Right atrium auricular region (tissue), 2 donors: ENCODE measurements around the gene SKAP1. TPM values are rescaled to one million over a fixed set of nuclear protein-coding genes. Genes with fewer than 3 reads are reported as not detected.

Experiments
- DNase-seq: peaks from one replicate; pipeline ENCODE4 v3.0.0-alpha.2; 2019; ENCODE audit warnings: low spot score
- H3K27ac ChIP-seq, 2 donors: fragments of 200-600 bp; sonication (generic); 1 replicate in 1 of 2; 2 replicates in 1 of 2; pipeline ENCODE4 v1.5.1; 2016 to 2019
- H3K27me3 ChIP-seq, 2 donors: fragments of 200-600 bp; sonication (generic); one replicate each; pipeline versions ENCODE4 v1.5.1 to v1.6.0; 2017 to 2019
- H3K36me3 ChIP-seq: fragments of 200-600 bp; sonication (generic); one replicate; pipeline ENCODE4 v1.5.1; 2016
- H3K4me1 ChIP-seq, 2 donors: fragments of 200-600 bp; sonication (generic); one replicate each; pipeline versions ENCODE4 v1.5.1 to v1.6.0; 2017 to 2019
- H3K4me3 ChIP-seq, 2 donors: fragments of 200-600 bp; sonication (generic); 1 replicate in 1 of 2; 2 replicates in 1 of 2; pipeline ENCODE4 v1.5.1; 2017 to 2019; ENCODE audit warnings: mild to moderate bottlenecking in 1 of 2, moderate library complexity in 1 of 2
- H3K9me3 ChIP-seq, 2 donors: fragments of 200-600 bp; sonication (generic); one replicate each; pipeline ENCODE4 v1.5.1; 2019
- total RNA-seq, 2 donors: library from RNA; depleted of rRNA; stranded (reverse); fragments of >200 nt; gene quantifications; one replicate each; pipeline ENCODE4 v1.1.0, GENCODE V29; 2016
- TF ChIP-seq, protein P1 (sequence below), 2 donors: fragments of 200-600 bp; sonication (generic); IDR thresholded peaks; one replicate each; pipeline ENCODE4 v1.5.1; 2019; ENCODE audit warnings: antibody characterized with exemption in 2 of 2

SKAP1 gene
- total RNA-seq, 2 donors from 2014 or later: not detected

DNA sequence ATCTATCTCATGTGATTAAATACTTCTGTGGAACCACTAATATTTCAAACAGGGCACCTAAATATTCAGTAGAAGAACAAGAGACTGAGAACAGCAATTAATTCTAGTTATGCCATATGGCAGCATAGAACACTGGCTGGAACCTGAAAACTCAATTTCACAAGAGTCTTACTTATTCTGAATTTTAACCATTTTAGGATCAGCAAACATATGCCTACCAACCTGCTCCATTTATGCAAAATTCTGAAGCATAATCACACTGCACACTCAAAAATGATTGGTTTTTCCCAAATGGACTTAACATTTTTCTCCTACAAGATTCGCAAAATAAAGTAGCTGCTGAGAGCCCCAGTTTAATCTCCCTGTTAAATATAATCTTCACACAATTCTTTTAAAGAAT lies 43.2 kb downstream of the SKAP1 start:
- no peaks in the 10 kb centered on the region for H3K9me3 ChIP-seq
- no peak overlapping the region for H3K27ac ChIP-seq
- no peaks in the 10 kb centered on the region for H3K4me1 ChIP-seq
- H3K4me3 ChIP-seq: no peak overlapping the region
- DNase-seq: no peak
- TF ChIP-seq, protein P1, sequence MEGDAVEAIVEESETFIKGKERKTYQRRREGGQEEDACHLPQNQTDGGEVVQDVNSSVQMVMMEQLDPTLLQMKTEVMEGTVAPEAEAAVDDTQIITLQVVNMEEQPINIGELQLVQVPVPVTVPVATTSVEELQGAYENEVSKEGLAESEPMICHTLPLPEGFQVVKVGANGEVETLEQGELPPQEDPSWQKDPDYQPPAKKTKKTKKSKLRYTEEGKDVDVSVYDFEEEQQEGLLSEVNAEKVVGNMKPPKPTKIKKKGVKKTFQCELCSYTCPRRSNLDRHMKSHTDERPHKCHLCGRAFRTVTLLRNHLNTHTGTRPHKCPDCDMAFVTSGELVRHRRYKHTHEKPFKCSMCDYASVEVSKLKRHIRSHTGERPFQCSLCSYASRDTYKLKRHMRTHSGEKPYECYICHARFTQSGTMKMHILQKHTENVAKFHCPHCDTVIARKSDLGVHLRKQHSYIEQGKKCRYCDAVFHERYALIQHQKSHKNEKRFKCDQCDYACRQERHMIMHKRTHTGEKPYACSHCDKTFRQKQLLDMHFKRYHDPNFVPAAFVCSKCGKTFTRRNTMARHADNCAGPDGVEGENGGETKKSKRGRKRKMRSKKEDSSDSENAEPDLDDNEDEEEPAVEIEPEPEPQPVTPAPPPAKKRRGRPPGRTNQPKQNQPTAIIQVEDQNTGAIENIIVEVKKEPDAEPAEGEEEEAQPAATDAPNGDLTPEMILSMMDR (IDR thresholded peaks at IDR 0.05): no peak
- H3K36me3 ChIP-seq: no peaks in the 10 kb centered on the region
- no peaks in the 10 kb centered on the region for H3K27me3 ChIP-seq

DNA sequence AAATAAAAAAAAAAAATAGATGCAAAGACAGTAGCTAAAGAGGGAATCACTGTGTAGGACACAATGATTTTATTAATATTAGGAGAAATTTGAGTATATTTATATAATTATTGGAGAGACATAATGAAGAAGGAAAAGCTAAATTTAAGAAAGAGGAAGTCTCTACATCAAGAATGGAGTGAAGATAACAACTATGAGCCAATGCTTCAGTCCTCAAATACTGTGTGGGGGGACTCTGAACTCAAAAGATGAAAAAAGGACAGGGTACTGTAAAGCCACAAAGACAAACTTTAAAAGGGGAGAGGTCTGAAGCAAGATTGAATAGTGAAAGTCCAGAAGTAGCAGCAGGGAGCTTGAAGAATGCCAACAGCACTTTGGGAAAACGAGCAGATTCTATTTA lies 44.7 kb downstream of the SKAP1 start:
- H3K9me3 ChIP-seq: no peaks in the 10 kb centered on the region
- no peak overlapping the region for H3K27ac ChIP-seq
- H3K4me3 ChIP-seq: no peak overlapping the region
- TF ChIP-seq, protein P1 (IDR thresholded peaks at IDR 0.05): no peak
- H3K27me3 ChIP-seq: no peaks in the 10 kb centered on the region
- H3K4me1 ChIP-seq: no peaks in the 10 kb centered on the region
- no peaks in the 10 kb centered on the region for H3K36me3 ChIP-seq
- DNase-seq: no peak

DNA sequence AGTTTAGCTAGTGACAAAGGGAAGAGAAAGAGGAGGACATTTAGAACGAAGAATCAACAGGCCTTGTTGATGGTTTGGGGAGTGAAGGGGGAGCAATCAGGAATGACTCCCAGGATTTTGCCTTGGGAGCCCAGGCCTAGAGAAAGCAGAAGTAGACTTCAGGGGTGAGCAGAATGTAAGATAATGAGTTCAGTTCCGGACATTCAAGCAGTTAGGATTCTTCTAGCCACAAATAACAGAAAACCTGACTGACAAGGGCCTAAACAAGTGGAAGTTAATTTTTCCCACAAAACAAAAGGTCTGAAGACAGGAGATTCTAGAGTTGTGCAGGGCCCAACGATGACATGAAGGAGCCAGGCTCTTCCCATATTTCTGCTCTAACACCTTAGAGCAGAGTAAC lies 45.9 kb downstream of the SKAP1 start:
- Histone ChIP-seq H3K27ac (no peak overlapping the region), H3K4me3 (no peak overlapping the region), H3K9me3 (no peaks in the 10 kb centered on the region), H3K4me1 (no peaks in the 10 kb centered on the region), H3K36me3 (no peaks in the 10 kb centered on the region), H3K27me3 (no peaks in the 10 kb centered on the region)
- no peak for DNase-seq
- TF ChIP-seq, protein P1 (IDR thresholded peaks at IDR 0.05): no peak

DNA sequence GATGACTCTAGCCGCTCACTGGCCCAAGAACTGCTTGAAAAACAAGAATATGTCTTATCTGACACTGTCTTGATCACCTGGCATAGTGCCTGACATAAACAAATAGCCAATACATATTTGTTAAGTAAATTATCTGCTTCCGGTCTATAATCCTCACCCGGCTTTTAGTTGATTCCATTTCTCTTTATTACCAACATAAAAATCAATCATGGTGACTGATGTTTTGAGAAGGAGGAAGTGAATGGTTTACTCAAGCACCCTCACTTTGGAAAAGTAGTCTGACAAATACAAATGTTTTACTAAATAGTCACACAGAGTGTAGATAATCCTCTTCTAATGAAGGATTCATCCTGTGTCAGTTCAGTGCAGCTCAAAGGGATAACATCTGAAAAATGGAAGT lies 47.0 kb downstream of the SKAP1 start:
- no peak overlapping the region for H3K4me3 ChIP-seq
- no peaks in the 10 kb centered on the region for H3K4me1 ChIP-seq
- TF ChIP-seq, protein P1 (IDR thresholded peaks at IDR 0.05): no peak
- no peak for DNase-seq
- no peaks in the 10 kb centered on the region for H3K27me3 ChIP-seq
- H3K27ac ChIP-seq: no peak overlapping the region
- H3K36me3 ChIP-seq: no peaks in the 10 kb centered on the region
- H3K9me3 ChIP-seq: no peaks in the 10 kb centered on the region

DNA sequence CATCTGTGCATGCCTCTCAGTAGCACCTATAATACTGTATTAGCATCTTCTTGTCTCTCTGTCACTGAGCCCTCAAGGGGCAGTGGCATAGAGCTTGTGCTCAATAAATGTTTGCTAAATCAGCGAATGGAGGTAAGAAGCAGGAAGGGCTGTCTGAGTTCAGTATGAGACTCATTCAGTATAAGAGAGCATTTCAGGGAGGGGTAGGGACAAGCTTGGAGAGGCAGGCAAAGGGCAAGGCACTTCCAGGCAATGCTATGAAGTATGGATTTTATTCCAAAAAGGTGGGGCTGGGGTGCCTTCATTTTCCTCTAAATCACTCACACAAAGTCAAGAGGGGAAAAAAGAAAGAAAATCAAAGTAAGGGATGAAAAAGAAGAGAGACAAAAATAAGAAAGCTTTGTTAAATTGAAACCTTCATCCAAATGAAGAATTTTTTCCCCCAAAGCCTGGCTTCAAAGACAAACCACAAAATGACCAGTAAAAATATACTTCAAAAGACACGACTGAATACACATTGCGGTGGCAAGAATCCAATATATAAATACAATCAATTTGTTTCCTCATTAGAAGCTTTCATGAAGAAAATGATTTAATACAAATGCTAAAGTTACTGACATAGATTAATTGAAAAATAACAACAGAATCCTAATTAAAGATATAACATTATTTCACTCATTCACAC lies 51.2 kb downstream of the SKAP1 start:
- Histone ChIP-seq H3K27ac (no peak overlapping the region), H3K4me3 (no peak overlapping the region), H3K4me1 (no peaks in the 10 kb centered on the region), H3K9me3 (no peaks in the 10 kb centered on the region), H3K36me3 (no peaks in the 10 kb centered on the region), H3K27me3 (no peaks in the 10 kb centered on the region)
- no peak for DNase-seq
- TF ChIP-seq, protein P1 (IDR thresholded peaks at IDR 0.05): no peak

DNA sequence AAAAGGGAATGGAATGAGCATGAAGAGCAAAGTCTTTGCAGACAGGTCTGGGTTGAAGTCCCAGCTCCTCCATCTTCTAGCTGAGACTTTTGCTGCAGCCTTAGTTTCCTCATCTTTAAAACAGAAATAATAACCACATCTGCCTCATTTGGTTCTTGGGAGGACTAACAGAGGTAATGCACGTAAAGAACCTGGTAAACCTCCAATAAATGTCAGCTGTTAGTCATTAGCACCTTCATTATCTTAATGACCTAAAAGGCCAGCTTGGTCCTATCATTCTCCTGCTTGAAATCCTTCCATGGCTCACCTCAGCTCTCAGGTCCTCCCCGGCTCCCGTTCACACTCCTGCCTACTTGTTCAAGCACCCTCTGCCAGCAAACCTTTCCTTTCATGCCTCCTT lies 51.8 kb downstream of the SKAP1 start:
- Histone ChIP-seq H3K27me3 (no peaks in the 10 kb centered on the region), H3K9me3 (no peaks in the 10 kb centered on the region), H3K36me3 (no peaks in the 10 kb centered on the region)

More for the DNA sequence above, 51.8 kb downstream of the SKAP1 start:
- Histone ChIP-seq H3K4me3 (no peak overlapping the region), H3K4me1 (no peaks in the 10 kb centered on the region), H3K27ac (no peak overlapping the region)
- TF ChIP-seq, protein P1 (IDR thresholded peaks at IDR 0.05): no peak
- no peak for DNase-seq
